ENCODE results near the gene LDLRAD4.

The LDLRAD4 gene

DNA sequence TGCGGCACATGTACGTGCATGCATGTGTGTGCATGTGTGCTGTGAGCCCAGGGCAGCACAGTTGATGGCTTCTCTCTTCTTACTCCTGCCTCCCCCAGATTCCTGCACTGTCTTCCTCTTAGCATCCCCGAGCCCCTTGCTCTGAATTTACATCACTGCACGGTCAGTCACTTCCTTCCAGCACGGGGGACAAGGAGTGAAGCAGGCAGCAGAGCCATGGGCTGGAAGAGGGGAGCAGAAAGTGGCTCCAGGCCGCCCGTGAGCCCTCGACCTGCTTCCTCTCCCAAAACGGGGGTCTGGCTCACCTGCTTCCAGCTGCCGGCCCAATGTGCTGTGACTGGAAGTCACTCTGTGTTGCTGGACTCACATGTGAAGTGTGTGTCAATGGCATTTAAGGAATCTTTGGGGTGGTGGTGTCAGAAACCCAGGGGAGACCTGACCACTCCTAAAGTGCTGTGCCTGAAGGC lies 401.7 kb downstream of the LDLRAD4 start:
- no peak for DNase-seq (ENCODE audit: low spot score)

- DNase-seq (ENCODE audit: low spot score), result no peak
These were observed 402.4 kb downstream of the LDLRAD4 start for GRCh38 chr18:13620818-13621445.

GRCh38 chr18:13621446-13621849 lies 402.9 kb downstream of the LDLRAD4 start:
- no peak for DNase-seq (ENCODE audit: low spot score)

- no peak for DNase-seq (ENCODE audit: low spot score)
These were observed 403.5 kb downstream of the LDLRAD4 start for GRCh38 chr18:13621886-13622619.

DNA sequence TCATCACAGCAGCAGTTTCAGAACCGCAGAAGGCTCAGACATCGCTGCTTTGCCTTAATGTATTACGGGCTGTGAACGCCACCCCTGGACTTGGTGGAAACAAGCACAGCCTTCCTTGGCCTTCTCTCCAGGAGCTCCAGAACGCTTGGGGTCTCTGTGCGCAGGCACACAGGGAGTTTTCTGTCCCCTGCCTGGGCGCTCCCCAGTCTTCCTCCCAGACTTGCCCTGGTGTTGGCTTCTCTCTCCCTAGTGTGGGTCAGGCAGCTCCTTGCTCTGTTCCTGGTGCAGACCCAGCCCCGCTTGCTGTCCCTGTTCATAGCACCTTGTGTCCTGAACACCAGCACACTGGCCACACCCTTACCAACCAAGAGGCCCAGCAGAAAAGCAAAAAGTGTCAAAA lies 404.2 kb downstream of the LDLRAD4 start:
- no peak for DNase-seq (ENCODE audit: low spot score)

- no peak for DNase-seq (ENCODE audit: low spot score)
These were observed 404.8 kb downstream of the LDLRAD4 start for GRCh38 chr18:13623348-13623747.

DNA sequence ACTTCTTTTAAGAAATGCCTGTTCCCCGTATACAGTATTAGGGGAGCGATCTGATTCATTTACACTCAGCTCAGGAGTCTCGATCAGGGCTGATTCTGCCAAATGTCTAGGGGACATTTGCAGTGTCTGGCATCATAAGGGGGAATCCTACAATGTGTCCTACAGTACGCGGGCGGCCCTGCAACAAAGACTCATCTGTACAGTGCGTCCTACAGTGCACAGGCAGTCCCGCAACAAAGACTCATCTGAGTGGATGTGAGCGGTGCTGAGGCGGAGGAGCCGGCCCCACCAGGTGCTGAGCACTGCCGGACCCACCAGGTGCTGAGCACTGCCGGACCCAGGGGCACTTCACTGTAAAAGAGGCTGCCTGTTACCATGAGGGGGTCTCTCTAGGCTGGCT lies 405.3 kb downstream of the LDLRAD4 start:
- no peak for DNase-seq (ENCODE audit: low spot score)

GRCh38 chr18:13624563-13625237 lies 406.1 kb downstream of the LDLRAD4 start:
- DNase-seq (ENCODE audit: low spot score), result no peak

DNA sequence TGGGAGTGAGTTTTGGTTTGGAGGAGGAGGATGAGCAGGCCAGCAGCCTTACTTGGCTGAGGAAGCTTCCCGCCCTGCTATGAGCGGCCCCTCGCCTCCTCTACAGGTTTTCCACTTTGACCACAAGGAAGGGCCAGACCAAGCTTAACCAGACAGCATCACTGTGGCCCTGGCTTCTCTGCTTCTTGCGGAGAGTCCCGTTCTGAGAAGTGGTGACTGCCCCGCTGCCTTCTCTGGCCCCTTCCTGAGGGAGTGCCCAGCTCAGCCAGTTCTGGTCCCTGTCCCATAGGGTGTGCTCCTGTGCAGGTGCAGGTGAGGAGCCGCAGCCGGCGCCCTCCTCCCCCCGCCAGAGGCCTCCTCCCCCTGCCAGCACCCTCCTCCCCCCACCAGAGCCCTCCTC lies 406.8 kb downstream of the LDLRAD4 start:
- DNase-seq (ENCODE audit: low spot score), result no peak

- DNase-seq (ENCODE audit: low spot score), result no peak
These were observed 407.4 kb downstream of the LDLRAD4 start for GRCh38 chr18:13625843-13626543.

- no peak for DNase-seq (ENCODE audit: low spot score)
These were observed 408.0 kb downstream of the LDLRAD4 start for GRCh38 chr18:13626544-13626908.

DNA sequence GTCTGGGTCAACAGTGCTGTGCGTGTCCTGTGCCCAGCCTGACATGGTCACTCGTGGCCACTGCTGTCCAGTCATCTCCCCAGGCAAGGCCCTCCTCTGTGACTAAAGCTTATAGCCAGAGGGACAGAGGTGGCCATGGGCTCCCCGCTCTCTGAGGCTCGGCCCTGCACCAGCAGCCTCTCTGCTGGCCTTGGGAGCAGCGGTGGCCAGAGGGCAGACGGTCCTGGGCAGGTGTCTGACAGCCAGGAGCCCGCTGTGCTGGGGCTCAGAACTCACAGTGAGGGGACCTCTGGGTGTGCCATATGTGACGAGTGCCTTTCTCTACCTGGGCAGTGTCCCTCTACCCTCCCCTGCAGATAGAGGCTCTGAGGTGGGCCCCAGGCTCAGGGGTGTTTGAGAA lies 409.1 kb downstream of the LDLRAD4 start:
- no peak for DNase-seq (ENCODE audit: low spot score)

DNA sequence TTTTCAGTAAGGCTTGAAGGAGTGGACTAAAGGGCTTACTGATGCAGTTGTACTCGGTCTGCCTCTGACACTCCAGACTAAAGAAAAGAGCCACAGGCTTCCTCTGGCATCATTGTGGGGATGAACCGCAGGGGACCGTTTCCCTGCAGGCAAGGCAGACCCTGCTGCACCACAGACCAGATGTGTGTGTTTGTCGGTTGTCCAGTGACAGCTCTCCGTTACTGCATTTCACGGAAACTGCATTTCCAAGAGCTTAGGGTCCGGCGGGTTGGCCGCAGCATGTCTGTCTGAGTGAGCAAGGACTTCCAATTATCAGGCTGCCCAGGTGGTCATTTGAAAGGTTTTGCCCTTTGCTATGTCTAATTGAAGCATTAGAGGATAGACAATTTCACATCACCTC lies 409.7 kb downstream of the LDLRAD4 start:
- DNase-seq (ENCODE audit: low spot score), result no peak

GRCh38 chr18:13629841-13630715 lies 411.5 kb downstream of the LDLRAD4 start:
- peak; percentile 85 for DNase-seq (ENCODE audit: low spot score)

DNA sequence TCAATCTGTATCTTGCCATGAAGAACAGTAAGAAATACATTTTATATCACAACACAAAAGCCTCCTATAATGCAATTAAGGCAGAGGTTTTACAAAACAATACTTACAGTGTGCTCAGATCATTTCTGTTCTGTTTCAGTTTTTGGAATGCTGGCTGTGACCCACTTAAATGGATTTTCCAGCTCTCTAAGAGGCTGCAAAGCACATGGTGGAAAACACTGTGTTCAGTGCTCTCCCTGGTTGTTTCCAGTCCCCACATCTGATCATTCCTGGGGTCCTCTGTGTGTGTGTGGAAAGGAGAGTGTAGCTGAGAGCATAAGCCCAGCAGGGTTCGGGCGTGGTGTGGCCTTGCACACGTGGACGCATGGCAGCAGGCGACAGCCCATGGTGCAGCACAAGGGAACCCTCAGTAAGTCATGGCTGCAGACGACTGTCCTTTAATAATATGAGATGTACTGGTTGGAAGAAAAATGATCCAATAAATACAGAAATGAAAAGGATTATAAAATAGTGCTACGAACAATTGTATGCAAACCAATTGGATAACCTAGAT lies 412.2 kb downstream of the LDLRAD4 start:
- DNase-seq (ENCODE audit: low spot score), result no peak

GRCh38 chr18:13633700-13634099 lies 415.1 kb downstream of the LDLRAD4 start:
- no peak for DNase-seq (ENCODE audit: low spot score)

DNA sequence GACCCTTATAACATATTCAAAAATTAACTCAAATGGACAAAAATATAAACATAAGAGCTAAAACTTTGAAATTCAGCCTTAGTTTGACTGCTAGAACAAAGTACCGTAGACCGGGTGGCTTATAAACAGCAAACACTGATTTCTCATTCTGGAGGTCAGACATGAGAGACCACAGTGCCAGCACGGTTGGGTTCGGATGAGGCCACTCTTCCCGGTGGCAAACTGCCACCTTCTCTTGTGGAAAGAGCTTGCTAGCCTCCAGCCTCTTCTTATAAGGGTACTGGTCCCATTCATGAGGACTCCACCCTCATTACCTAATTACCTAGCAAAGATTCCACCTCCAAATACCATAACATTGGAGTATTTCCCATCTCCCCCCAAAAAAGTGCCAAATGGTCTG lies 416.5 kb downstream of the LDLRAD4 start:
- DNase-seq (ENCODE audit: low spot score), result no peak

DNA sequence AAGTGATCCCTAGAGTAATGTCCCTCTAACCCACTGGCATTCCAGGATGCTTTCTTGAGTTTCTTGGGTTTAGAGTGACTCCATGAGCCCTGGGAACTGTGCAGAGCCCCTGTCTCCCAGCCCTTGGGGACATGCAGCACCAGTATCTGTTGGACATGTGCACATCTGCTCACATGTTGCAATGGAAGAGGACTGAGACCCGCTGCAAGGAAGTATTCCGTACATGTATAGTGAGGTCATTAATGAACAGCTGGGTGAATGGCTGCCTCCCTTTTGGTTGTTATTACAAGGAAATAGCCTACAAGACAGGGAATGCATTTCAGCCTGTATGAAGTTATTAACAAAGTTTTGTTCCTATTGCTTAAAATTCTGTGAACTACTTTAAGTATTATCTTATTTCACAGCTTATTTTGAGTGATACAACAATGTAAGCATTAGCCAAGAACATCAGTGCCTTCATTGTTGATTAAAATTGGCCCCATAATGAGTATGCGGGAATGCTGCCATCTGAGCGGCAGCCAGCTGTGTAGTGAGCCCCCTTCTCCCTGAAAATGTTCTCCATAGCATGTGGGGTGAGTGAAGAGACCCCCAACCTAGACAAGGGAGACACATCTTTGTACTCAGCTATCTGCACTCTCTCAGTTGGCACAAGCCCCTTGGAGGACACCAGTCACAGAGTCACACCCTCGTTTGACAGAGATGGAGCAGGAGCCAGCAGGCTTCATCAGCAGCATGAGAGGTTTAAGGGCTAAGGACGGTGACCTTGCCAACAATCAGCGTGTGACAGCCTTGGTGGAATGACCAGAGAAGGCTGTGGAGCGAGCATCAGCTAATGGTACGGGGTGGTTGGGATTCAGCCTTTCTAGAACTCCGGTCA lies 420.4 kb downstream of the LDLRAD4 start:
- DNase-seq (ENCODE audit: low spot score), result no peak

DNA sequence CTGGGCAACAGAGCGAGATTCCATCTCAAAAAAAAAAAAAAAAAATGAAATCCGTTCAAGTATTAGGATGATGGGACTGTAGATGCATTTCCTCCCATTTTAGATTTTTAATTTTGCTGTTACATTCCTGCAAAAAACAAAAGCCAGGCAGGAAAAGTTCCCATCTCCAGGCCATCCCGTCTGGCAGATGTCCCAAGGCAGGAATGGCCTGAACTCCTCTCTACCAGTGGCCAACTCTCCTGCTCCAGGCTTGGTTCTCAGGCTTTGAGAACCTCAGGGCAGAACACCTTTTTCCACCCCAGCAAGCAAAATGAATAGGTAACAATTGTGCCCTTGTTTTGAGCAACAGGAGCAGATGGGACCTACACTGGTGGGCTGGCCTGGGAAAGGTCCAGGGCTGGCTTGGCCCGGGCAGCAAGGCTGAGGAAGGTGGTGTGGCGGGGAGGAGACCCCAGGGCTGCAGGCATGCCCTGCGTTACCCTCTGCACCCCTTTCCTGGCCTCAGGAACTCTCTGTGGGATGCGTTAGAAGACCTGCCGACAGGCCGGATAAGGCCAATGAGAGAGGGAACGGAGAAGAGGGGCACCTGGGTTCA lies 421.8 kb downstream of the LDLRAD4 start:
- DNase-seq (ENCODE audit: low spot score), result no peak
